ENCODE data around the gene B4GALT5. TPM values are rescaled to one million over a fixed set of nuclear protein-coding genes. Genes with fewer than 3 reads are reported as not detected.

B4GALT5 gene
- polyA plus RNA-seq, 3 donors = 2.4 to 18.3 (median 2.7) TPM

DNA sequence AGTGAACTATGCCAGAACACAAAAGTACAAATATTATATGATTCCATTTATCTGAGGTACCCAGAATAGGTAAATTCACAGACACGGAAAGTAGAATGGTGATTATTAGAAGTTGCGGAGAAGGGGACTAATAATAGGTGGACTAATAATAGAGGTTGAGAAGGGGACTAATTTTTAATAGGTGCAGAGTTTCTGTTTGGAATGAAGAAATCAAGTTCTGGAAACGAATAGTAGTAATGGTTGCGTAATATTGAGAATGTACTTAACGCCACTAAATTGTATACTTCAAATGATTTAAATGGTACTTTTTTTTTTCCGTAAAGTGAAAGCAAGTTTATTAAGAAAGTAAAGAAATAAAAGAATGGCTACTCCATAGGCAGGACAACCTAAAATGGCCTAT lies 33.2 kb downstream of the B4GALT5 start:
- WGBS (ENCODE audit: insufficient coverage) = 33% methylated on average over 1 of the region's 6 CpGs
- TF ChIP-seq, protein P1, sequence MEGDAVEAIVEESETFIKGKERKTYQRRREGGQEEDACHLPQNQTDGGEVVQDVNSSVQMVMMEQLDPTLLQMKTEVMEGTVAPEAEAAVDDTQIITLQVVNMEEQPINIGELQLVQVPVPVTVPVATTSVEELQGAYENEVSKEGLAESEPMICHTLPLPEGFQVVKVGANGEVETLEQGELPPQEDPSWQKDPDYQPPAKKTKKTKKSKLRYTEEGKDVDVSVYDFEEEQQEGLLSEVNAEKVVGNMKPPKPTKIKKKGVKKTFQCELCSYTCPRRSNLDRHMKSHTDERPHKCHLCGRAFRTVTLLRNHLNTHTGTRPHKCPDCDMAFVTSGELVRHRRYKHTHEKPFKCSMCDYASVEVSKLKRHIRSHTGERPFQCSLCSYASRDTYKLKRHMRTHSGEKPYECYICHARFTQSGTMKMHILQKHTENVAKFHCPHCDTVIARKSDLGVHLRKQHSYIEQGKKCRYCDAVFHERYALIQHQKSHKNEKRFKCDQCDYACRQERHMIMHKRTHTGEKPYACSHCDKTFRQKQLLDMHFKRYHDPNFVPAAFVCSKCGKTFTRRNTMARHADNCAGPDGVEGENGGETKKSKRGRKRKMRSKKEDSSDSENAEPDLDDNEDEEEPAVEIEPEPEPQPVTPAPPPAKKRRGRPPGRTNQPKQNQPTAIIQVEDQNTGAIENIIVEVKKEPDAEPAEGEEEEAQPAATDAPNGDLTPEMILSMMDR (IDR thresholded peaks at IDR 0.05) = no peak
- no peaks in the 10 kb centered on the region for H3K36me3 ChIP-seq (replicated peaks in 1 of 2; ENCODE audit: control insufficient read depth in 1 of 2, insufficient read depth in 2 of 2, low read length in 2 of 2)
- Mint-ChIP-seq H3K4me1 (peaks cover 85% of the 10 kb centered on the region), H3K9me3 (peaks cover 0 to 3% (median 0%) of the 10 kb centered on the region in 7 donors), H3K36me3 (peaks cover 9 to 20% of the 10 kb centered on the region in 2 donors), H3K27me3 (ENCODE audit: low read depth in 3 of 3) (peaks cover 0 to 2% (median 1%) of the 10 kb centered on the region in 3 donors), H3K27ac (peak overlapping the region; percentile 18 to 91 (median 68)), H3K4me3 (no peak overlapping the region)
- H3K79me2 ChIP-seq (ENCODE audit: insufficient read depth, low read length) = peaks cover 99% of the 10 kb centered on the region
- peaks cover 94% of the 10 kb centered on the region for H4K20me1 ChIP-seq (ENCODE audit: insufficient read depth, low read length)
- peak overlapping the region in 1 of 3 experiments; percentile 26 for H3K4me3 ChIP-seq (replicated peaks in 1 of 3; ENCODE audit: low read depth in 2 of 3, low read length in 3 of 3)
- no peak overlapping the region for H3K9ac ChIP-seq (ENCODE audit: insufficient read depth, low read length, poor library complexity, severe bottlenecking)
- no peak overlapping the region for H2AFZ ChIP-seq (ENCODE audit: insufficient read depth, low read depth, low read length, poor library complexity, severe bottlenecking)
- peak overlapping the region; percentile 41 for H3K4me2 ChIP-seq (replicated peaks; ENCODE audit: extremely low read depth, low read length, poor library complexity, severe bottlenecking)
- DNase-seq = peak in 2 of 3 donors; percentile 48 to 62
- H3K27me3 ChIP-seq (ENCODE audit: control insufficient read depth in 2 of 2, insufficient read depth in 2 of 2, low read length in 2 of 2) = no peaks in the 10 kb centered on the region
- peak overlapping the region in 1 of 2 donors; percentile 68 for H3K27ac ChIP-seq (ENCODE audit: low read depth in 1 of 2, low read length in 2 of 2)
- H3K4me1 ChIP-seq (ENCODE audit: control insufficient read depth in 1 of 2, insufficient read depth in 2 of 2, low read length in 2 of 2) = peaks cover 82 to 85% of the 10 kb centered on the region in 2 donors
- no peaks in the 10 kb centered on the region for H3K9me3 ChIP-seq (replicated peaks in 1 of 2; ENCODE audit: control insufficient read depth in 1 of 2, insufficient read depth in 1 of 2, low read length in 2 of 2)
- intact Hi-C loops (cut with micrococcal nuclease) = no loop called here

DNA sequence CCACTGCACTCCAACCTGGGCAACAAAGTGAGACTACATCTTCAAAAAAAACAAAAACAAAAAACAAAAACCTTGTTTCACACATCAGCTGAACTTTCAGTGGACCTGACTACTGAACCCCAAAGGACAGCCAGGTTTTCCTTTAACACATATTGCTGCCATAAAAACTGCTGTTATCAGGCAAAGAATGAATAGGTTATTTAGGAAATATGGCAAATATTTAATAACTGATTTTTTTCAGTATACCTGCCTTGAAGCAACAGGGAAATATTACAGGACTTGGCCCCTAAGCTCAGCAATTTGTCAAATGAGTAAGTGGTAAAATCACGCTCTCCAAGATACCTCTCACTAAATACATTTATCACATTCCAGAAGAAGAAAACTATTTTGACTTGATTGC lies 34.0 kb downstream of the B4GALT5 start:
- H3K4me3 Mint-ChIP-seq = no peak overlapping the region
- peak overlapping the region; percentile 78 to 80 for H3K27ac ChIP-seq (ENCODE audit: low read depth in 1 of 2, low read length in 2 of 2)
- intact Hi-C loops (cut with micrococcal nuclease) = loop anchor here (5.0 kb wide), 1 partner anchor 33 kb away; the partner anchor contains the start of gene B4GALT5 (in 2 of the 2)
- H3K9me3 Mint-ChIP-seq = peaks cover 0 to 3% (median 0%) of the 10 kb centered on the region in 7 donors
- no peaks in the 10 kb centered on the region for H3K9me3 ChIP-seq (replicated peaks in 1 of 2; ENCODE audit: control insufficient read depth in 1 of 2, insufficient read depth in 1 of 2, low read length in 2 of 2)
- H3K27me3 ChIP-seq (ENCODE audit: control insufficient read depth in 2 of 2, insufficient read depth in 2 of 2, low read length in 2 of 2) = no peaks in the 10 kb centered on the region
- no peak overlapping the region for H2AFZ ChIP-seq (ENCODE audit: insufficient read depth, low read depth, low read length, poor library complexity, severe bottlenecking)
- peaks cover 9 to 20% of the 10 kb centered on the region in 2 donors for H3K36me3 Mint-ChIP-seq
- peak overlapping the region; percentile 29 for H3K4me2 ChIP-seq (replicated peaks; ENCODE audit: extremely low read depth, low read length, poor library complexity, severe bottlenecking)
- peaks cover 94% of the 10 kb centered on the region for H4K20me1 ChIP-seq (ENCODE audit: insufficient read depth, low read length)
- H3K27me3 Mint-ChIP-seq (ENCODE audit: low read depth in 3 of 3) = peaks cover 0 to 2% (median 1%) of the 10 kb centered on the region in 3 donors
- H3K4me1 Mint-ChIP-seq = peaks cover 85% of the 10 kb centered on the region
- H3K27ac Mint-ChIP-seq = peak overlapping the region; percentile 91 to 97 (median 92)
- DNase-seq = no peak
- TF ChIP-seq, protein P1 (IDR thresholded peaks at IDR 0.05) = no peak
- no peaks in the 10 kb centered on the region for H3K36me3 ChIP-seq (replicated peaks in 1 of 2; ENCODE audit: control insufficient read depth in 1 of 2, insufficient read depth in 2 of 2, low read length in 2 of 2)
- WGBS (ENCODE audit: insufficient coverage) = no CpG with 5 or more reads among the region's 1 CpG
- H3K9ac ChIP-seq (ENCODE audit: insufficient read depth, low read length, poor library complexity, severe bottlenecking) = peak overlapping the region; percentile 9
- H3K4me3 ChIP-seq (replicated peaks in 1 of 3; ENCODE audit: low read depth in 2 of 3, low read length in 3 of 3) = peak overlapping the region in 1 of 3 experiments; percentile 34
- peaks cover 82 to 84% of the 10 kb centered on the region in 2 donors for H3K4me1 ChIP-seq (ENCODE audit: control insufficient read depth in 1 of 2, insufficient read depth in 2 of 2, low read length in 2 of 2)
- H3K79me2 ChIP-seq (ENCODE audit: insufficient read depth, low read length) = peaks cover 99% of the 10 kb centered on the region

Measured in CD14-positive monocyte (primary cell).